ENCODE data around the gene ATXN7.

The ATXN7 gene

DNA sequence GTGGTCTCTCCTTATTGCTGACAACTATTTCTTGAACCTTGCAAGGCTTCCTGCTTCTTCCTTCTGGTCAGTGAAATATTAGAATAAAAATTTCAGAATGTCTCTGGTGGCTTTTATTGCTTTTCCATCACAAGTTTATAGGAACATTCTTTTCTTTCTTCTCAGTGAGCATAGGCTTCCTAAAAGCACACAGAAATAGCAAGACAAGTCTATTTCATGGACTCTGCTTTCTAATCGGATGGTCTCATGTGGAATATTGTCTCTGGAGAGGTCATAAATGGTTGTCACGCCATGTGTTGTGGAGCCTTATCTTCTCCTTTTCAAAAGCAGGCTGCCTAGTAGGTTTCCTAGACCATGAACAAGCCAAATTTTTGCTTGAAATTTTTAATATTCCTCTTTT is 169.4 kb downstream of the ATXN7 start:
- H3K4me3 Mint-ChIP-seq, result no peak overlapping the region
- H3K27ac Mint-ChIP-seq, result no peak overlapping the region
- no peak for DNase-seq (ENCODE audit: low spot score)
- H3K4me1 Mint-ChIP-seq (ENCODE audit: low read depth), result peaks cover 5% of the 10 kb centered on the region
- peaks cover 26% of the 10 kb centered on the region for H3K27me3 Mint-ChIP-seq (ENCODE audit: low read depth)
- peaks cover 16% of the 10 kb centered on the region for H3K9me3 Mint-ChIP-seq
- no peaks in the 10 kb centered on the region for H3K36me3 Mint-ChIP-seq (ENCODE audit: low read depth)

DNA sequence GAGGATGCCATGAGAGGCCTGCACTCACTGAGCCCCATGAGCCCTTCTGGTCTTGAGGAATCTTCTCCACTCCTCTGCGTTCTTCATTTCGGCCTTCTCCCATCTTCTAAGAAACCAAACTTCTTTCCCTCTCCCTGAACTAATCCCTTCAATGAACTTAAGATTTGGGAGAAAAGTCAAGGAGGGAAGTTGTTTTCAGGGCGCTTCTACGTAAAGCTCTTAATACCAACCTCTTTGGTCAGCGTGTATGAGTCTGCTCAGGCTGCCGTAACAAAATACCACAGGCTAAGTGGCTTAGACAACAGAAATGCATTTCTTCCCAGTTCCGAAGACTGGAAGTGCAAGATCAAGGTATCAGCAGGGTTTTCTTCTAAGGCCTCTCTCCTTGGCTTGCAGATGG is 173.4 kb downstream of the ATXN7 start:
- Mint-ChIP-seq H3K36me3 (ENCODE audit: low read depth) (no peaks in the 10 kb centered on the region), H3K4me3 (no peak overlapping the region), H3K9me3 (peaks cover 16% of the 10 kb centered on the region), H3K4me1 (ENCODE audit: low read depth) (no peaks in the 10 kb centered on the region), H3K27me3 (ENCODE audit: low read depth) (peaks cover 21% of the 10 kb centered on the region), H3K27ac (no peak overlapping the region)
- no peak for DNase-seq (ENCODE audit: low spot score)

DNA sequence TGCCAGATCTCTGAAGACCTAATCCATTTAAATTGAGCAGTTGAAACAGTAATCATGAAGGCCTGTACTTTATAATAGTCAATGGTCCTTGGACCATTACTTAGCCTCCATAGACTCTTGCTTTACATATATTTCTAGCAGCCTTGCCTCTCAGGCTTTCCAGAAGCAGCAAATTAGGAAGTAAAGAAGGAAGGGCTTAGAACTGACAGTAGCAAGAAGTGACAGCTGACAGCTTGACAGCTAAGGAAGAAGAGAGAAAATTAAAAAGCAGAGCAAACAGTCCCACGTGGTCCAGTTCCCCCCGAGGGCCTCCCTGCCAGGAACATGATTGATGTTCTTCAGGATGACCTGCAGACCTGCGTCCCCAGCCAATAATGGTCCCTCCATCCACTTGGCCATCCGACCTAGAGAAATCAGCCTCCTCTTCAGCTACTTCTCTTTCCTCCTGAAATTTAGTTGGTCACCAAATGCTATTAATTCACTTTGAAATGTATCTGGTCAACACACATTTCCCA is 174.6 kb downstream of the ATXN7 start:
- H3K27me3 Mint-ChIP-seq (ENCODE audit: low read depth), result peaks cover 24% of the 10 kb centered on the region

DNA sequence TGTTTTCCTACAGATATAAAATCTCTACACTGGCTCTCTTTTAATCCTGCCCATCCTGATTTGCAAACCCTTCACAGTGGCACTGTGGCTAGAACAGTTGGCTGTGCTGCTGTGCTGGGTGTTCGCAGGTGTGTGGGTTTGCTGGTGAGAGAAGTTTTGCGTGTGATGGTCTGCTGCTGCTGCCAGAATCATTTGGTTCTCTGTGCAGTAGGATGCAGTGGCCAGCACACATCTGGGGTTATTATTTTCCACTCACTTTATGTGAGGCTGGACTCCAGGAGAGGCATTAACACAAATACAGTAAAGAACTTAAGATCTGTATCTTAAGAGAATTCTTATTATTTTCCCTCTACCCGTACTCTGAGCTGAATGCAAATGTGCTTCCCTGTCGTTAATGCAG is 175.7 kb downstream of the ATXN7 start:
- no peak overlapping the region for H3K4me3 Mint-ChIP-seq
- peaks cover 26% of the 10 kb centered on the region for H3K27me3 Mint-ChIP-seq (ENCODE audit: low read depth)
- H3K27ac Mint-ChIP-seq, result no peak overlapping the region
- no peaks in the 10 kb centered on the region for H3K4me1 Mint-ChIP-seq (ENCODE audit: low read depth)
- no peak for DNase-seq (ENCODE audit: low spot score)
- H3K36me3 Mint-ChIP-seq (ENCODE audit: low read depth), result no peaks in the 10 kb centered on the region
- H3K9me3 Mint-ChIP-seq, result peaks cover 9% of the 10 kb centered on the region

More for the DNA sequence above, 174.6 kb downstream of the ATXN7 start:
- Mint-ChIP-seq H3K4me1 (ENCODE audit: low read depth) (no peaks in the 10 kb centered on the region), H3K9me3 (peaks cover 16% of the 10 kb centered on the region), H3K36me3 (ENCODE audit: low read depth) (no peaks in the 10 kb centered on the region), H3K4me3 (no peak overlapping the region), H3K27ac (no peak overlapping the region)
- no peak for DNase-seq (ENCODE audit: low spot score)

DNA sequence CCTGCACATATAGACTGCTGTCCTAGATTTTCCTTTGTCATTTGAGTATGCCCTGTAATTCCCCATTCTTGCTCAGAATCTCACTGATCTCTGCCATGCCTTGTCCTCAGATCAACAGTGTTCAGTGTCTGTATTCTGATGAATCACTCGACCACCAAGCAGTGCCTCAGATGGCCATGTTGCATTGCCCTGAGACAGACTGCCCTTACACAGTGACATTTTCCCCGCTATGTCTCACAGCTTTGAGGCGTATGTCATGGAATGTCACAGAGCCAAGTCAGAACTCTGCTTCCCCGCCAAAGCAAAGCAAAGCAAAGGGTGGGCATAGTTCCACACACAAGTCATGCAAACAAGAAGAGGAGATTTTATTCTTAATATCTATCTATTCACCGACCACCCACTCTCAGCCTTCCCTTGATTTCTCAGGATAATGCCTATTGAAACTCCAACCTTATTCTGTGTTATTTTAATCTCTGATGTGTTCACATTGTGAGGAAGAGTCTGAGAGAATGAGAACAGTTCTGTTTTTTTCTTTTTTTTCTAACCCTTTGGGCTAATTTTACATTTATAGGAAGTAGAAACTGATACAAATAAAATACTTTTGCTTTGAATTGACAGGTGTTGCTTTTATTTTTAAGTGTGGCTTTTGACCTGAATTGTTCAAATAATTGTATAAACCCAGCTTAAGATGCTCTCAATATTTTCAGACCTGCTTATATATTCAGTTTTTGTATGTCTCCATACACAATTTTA is 176.5 kb downstream of the ATXN7 start:
- Mint-ChIP-seq H3K27ac (no peak overlapping the region), H3K36me3 (ENCODE audit: low read depth) (no peaks in the 10 kb centered on the region), H3K27me3 (ENCODE audit: low read depth) (peaks cover 26% of the 10 kb centered on the region), H3K4me3 (no peak overlapping the region), H3K9me3 (peaks cover 2% of the 10 kb centered on the region), H3K4me1 (ENCODE audit: low read depth) (no peaks in the 10 kb centered on the region)
- DNase-seq (ENCODE audit: low spot score), result no peak

DNA sequence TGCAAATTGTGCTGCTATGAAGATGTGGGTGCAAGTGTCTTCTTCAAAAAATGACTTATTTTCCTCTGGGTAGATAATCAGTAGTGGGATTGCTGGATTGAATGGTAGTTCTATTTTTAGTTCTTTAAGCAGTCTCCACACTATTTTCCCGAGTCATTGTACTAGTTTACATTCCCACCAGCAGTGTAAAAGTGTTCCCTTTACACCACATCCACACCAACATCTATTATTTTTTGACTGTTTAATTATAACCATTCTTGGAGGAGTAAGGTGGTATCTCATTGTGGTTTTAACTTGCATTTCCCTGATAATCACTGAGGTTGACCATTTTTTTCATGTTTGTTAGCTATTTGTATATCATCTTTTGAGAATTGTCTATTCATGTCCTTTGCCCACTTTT is 179.3 kb downstream of the ATXN7 start:
- peaks cover 24% of the 10 kb centered on the region for H3K27me3 Mint-ChIP-seq (ENCODE audit: low read depth)

DNA sequence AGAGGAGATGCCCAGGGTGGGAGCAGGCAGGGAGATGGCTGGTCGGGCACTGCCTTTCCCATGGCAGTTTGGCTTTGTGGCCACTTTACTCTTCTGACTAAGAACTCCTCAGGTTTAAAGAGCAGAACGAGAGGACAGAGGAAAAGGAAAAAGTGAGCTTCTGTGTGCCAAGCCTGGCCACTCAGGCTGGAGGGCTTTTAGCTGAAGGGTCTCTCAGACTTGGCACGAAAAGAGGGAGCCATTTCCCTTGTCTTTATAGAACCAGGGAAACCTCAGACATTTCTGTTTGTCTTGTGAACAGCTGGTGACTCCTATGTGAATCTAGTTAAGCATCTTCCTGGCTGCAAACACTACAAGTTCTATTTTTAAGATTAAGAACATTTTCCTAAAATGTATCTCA is 182.9 kb downstream of the ATXN7 start:
- Mint-ChIP-seq H3K27me3 (ENCODE audit: low read depth) (peaks cover 13% of the 10 kb centered on the region), H3K4me1 (ENCODE audit: low read depth) (peaks cover 6% of the 10 kb centered on the region), H3K4me3 (no peak overlapping the region), H3K27ac (no peak overlapping the region), H3K36me3 (ENCODE audit: low read depth) (no peaks in the 10 kb centered on the region), H3K9me3 (no peaks in the 10 kb centered on the region)
- no peak for DNase-seq (ENCODE audit: low spot score)

More for the DNA sequence above, 179.3 kb downstream of the ATXN7 start:
- Mint-ChIP-seq H3K4me3 (no peak overlapping the region), H3K36me3 (ENCODE audit: low read depth) (no peaks in the 10 kb centered on the region), H3K27ac (no peak overlapping the region), H3K9me3 (no peaks in the 10 kb centered on the region), H3K4me1 (ENCODE audit: low read depth) (no peaks in the 10 kb centered on the region)
- no peak for DNase-seq (ENCODE audit: low spot score)

DNA sequence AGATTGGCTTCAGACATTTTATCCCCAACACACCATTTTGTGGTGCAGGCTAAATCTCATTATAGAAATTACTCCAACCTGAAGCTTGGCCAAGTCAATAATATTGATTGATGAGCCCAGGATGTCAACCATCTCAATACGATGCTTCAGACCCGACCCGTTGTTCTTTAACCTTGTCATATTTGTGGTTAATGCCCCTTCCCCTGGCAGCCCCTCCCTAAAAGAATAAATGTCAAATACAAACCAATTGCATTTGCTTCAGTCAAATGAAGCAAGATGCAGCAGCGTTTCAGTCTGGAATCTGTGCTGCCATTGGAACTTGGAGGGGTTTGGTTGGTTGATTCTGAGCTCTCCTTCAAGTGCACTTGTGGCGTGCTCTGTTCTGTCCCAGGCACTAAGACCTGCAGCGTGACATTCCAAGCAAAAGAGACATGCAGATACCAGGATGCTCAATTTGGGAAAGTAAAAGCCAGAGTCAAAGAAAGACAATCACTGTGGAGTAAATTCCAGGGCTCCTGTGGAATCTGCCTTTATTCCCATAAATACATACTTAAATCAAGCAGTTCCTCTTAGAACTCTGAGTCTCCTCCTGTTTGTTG is 183.4 kb downstream of the ATXN7 start:
- no peak for DNase-seq (ENCODE audit: low spot score)
- Mint-ChIP-seq H3K36me3 (ENCODE audit: low read depth) (no peaks in the 10 kb centered on the region), H3K9me3 (no peaks in the 10 kb centered on the region), H3K27me3 (ENCODE audit: low read depth) (peaks cover 9% of the 10 kb centered on the region), H3K4me1 (ENCODE audit: low read depth) (peaks cover 6% of the 10 kb centered on the region), H3K27ac (no peak overlapping the region), H3K4me3 (no peak overlapping the region)

DNA sequence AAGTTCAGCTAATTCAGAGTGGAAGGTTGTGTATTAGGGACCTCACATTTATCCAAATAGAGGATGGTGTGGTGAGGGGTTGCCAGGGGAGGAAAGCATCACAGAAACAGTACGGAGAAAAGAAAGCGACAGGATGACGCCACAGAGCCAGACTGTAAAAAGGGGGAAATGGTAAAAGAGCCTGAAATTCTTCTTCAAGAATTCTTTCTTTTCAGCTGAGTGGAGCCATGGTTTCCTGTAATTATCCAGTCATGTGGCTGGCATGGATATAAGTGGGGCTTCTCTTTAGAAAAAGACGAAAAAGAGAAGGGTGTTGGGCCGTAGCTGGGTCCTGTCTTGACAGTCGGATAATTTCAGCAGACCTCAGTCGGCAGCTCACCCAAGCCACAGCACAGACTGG is 184.1 kb downstream of the ATXN7 start:
- no peaks in the 10 kb centered on the region for H3K9me3 Mint-ChIP-seq
- H3K27ac Mint-ChIP-seq, result no peak overlapping the region
- DNase-seq (ENCODE audit: low spot score), result no peak
- no peaks in the 10 kb centered on the region for H3K36me3 Mint-ChIP-seq (ENCODE audit: low read depth)
- peaks cover 6% of the 10 kb centered on the region for H3K4me1 Mint-ChIP-seq (ENCODE audit: low read depth)
- H3K27me3 Mint-ChIP-seq (ENCODE audit: low read depth), result peaks cover 9% of the 10 kb centered on the region
- H3K4me3 Mint-ChIP-seq, result no peak overlapping the region

DNA sequence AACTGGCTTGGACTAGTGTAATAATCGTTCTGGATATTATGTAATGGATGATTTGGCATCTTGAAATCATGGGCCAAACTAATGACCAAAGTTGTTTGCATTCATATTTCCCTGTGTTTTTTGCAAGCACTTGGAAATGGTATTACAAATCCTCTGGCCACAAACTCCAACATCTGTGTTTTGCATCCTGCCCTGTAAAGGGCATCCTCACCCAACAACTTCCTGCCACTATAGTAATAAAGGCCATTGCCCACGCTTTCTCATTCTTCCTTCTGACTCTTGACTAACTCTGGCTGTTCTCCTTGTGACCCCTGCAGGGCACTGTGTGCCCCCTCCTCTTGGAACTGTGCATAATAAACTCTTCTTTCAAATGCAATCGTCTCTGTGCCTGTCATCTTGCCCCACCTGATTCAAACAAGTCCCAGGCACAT is 185.0 kb downstream of the ATXN7 start:
- H3K27ac Mint-ChIP-seq, result no peak overlapping the region
- no peak overlapping the region for H3K4me3 Mint-ChIP-seq
- DNase-seq (ENCODE audit: low spot score), result peak; percentile 33
- peaks cover 5% of the 10 kb centered on the region for H3K27me3 Mint-ChIP-seq (ENCODE audit: low read depth)
- no peaks in the 10 kb centered on the region for H3K36me3 Mint-ChIP-seq (ENCODE audit: low read depth)
- peaks cover 6% of the 10 kb centered on the region for H3K4me1 Mint-ChIP-seq (ENCODE audit: low read depth)
- H3K9me3 Mint-ChIP-seq, result no peaks in the 10 kb centered on the region

DNA sequence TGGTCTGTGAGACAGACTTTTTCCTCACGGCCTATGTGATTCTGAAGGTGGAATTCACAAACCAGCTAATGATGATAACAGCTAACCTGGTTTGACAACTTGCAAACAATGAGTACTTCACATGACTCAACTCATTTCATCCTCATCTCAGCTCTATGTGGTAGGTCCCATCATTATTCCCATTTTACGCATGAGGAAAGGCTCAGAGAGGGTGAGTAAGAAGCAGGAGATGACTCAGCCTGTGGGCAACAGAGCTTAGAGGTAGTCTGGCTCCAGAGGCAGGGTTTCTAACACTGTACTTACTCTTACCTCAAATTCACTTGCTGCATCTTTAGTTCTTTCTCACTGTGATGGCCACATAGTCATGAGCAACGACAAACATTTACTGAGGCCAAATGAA is 185.5 kb downstream of the ATXN7 start:
- H3K4me1 Mint-ChIP-seq (ENCODE audit: low read depth), result peaks cover 6% of the 10 kb centered on the region
- H3K27ac Mint-ChIP-seq, result no peak overlapping the region
- H3K4me3 Mint-ChIP-seq, result no peak overlapping the region
- no peaks in the 10 kb centered on the region for H3K9me3 Mint-ChIP-seq
- peak; percentile 30 for DNase-seq (ENCODE audit: low spot score)
- H3K36me3 Mint-ChIP-seq (ENCODE audit: low read depth), result no peaks in the 10 kb centered on the region
- H3K27me3 Mint-ChIP-seq (ENCODE audit: low read depth), result peaks cover 3% of the 10 kb centered on the region

DNA sequence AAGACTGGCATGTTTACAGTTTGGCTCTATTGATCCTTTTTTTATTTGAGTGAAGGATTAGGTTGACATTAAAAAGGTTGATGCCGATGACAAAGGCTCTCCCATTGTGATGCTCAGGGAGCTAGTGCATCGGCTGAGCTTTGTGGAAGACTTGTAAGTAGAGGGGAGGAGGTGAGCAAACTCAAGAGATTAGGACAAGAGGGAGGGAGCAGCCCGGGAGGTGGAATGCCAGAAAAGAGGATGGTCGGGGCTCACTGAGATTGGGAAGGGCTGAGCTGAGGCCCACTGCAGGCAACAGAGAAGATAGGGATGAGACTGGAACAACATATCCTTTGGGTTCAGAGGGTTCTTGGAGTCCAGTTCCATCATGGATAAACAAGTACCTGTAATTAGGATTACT is 186.2 kb downstream of the ATXN7 start:
- peaks cover 6% of the 10 kb centered on the region for H3K4me1 Mint-ChIP-seq (ENCODE audit: low read depth)

More for the DNA sequence above, 186.2 kb downstream of the ATXN7 start:
- no peak overlapping the region for H3K4me3 Mint-ChIP-seq
- no peaks in the 10 kb centered on the region for H3K36me3 Mint-ChIP-seq (ENCODE audit: low read depth)
- no peak for DNase-seq (ENCODE audit: low spot score)
- H3K27ac Mint-ChIP-seq, result no peak overlapping the region
- H3K9me3 Mint-ChIP-seq, result no peaks in the 10 kb centered on the region
- H3K27me3 Mint-ChIP-seq (ENCODE audit: low read depth), result peaks cover 3% of the 10 kb centered on the region
